ENCODE results near the gene BANK1.

BANK1 gene

DNA sequence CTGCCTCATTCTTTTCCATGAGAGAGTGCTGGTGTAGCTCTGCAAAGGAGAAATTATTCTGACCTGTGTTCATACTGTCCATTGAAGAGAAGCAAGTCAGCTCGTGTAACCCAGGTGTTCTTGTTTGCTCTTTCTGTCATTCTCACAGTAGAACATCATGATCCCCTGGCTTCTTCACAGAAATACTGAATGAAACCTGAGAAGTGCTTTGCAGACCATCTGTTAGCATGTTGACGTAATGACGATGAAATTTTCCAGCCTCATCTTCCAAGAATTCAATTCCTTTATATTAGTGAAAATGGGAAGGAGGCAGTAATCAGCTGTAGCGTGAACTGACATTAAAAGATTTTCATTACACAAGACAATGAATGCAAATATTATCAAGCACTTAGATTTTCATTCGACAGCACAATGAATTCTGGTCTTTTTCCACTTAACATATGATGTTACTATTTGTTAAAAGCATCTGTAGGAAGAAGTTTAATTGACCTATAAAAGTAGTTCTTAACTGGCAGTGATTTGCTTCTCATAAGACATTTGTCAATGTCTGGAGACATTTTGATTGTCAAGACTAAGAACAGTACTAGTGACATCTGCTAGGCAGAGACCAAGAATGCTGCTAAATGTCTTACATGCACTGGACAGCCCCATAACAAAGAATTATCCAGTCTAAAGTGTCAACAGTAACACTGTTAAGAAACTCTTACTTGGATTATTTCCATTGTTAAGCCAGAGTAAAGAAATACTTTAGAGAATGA, 246.3 kb downstream of the BANK1 start:
- no peak for FAIRE-seq
- TF ChIP-seq, protein P1, sequence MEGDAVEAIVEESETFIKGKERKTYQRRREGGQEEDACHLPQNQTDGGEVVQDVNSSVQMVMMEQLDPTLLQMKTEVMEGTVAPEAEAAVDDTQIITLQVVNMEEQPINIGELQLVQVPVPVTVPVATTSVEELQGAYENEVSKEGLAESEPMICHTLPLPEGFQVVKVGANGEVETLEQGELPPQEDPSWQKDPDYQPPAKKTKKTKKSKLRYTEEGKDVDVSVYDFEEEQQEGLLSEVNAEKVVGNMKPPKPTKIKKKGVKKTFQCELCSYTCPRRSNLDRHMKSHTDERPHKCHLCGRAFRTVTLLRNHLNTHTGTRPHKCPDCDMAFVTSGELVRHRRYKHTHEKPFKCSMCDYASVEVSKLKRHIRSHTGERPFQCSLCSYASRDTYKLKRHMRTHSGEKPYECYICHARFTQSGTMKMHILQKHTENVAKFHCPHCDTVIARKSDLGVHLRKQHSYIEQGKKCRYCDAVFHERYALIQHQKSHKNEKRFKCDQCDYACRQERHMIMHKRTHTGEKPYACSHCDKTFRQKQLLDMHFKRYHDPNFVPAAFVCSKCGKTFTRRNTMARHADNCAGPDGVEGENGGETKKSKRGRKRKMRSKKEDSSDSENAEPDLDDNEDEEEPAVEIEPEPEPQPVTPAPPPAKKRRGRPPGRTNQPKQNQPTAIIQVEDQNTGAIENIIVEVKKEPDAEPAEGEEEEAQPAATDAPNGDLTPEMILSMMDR (IDR thresholded peaks at IDR 0.05; ENCODE audit: insufficient read depth, missing control alignments) = no peak
- DNase-seq (ENCODE audit: insufficient read length, low spot score) = no peak

DNA sequence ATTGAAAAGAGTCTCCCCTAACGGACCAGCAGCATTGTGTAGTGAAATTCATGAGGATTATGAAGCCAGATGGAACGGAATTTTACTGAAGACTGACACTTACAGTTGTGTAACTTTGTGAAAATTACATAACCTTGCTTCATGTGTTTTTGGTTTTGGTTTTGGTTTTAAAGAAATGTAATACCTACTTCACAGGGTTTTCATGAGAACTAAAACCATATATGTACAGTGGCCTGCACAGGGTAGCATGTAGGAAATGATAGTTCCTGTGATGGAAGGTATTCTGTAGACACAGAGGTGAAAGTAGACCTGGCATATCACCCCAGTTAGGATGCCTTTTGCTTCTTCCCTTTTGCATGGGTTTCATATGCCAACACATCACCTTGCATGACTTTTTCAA, 247.0 kb downstream of the BANK1 start:
- no peak for FAIRE-seq
- no peak for DNase-seq (ENCODE audit: insufficient read length, low spot score)
- TF ChIP-seq, protein P1 (IDR thresholded peaks at IDR 0.05; ENCODE audit: insufficient read depth, missing control alignments) = no peak

- TF ChIP-seq, protein P1 (IDR thresholded peaks at IDR 0.05; ENCODE audit: insufficient read depth, missing control alignments) = no peak
- no peak for DNase-seq (ENCODE audit: insufficient read length, low spot score)
- no peak for FAIRE-seq
Observed at GRCh38 chr4:102042871-102043802, 252.6 kb downstream of the BANK1 start.

- FAIRE-seq = no peak
Observed at GRCh38 chr4:102047616-102048015, 257.1 kb downstream of the BANK1 start.

DNA sequence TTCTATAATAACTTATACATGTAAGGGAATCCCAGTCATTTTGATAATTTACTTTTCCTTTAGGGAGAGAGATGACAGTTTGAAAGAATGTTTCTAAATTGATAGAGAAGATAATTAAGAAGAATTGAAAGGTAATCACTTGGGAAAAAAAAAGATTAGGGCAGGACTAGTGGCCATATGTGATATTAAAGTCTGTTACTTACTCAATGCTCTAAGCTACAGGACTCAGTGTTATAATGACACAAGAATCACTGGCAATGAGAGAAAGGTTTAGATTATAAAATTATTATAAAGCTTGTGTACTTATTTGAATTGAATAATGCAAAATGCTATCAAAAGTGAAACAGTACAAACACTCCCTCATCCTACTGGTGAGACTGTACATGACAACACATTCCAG, 265.3 kb downstream of the BANK1 start:
- FAIRE-seq = no peak
- no peak for DNase-seq (ENCODE audit: insufficient read length, low spot score)

More at GRCh38 chr4:102047616-102048015, 257.1 kb downstream of the BANK1 start:
- no peak for DNase-seq (ENCODE audit: insufficient read length, low spot score)
- TF ChIP-seq, protein P1 (IDR thresholded peaks at IDR 0.05; ENCODE audit: insufficient read depth, missing control alignments) = no peak

GRCh38 chr4:102057122-102057521, 266.6 kb downstream of the BANK1 start:
- TF ChIP-seq, protein P1 (IDR thresholded peaks at IDR 0.05; ENCODE audit: insufficient read depth, missing control alignments) = no peak
- FAIRE-seq = no peak
- DNase-seq (ENCODE audit: insufficient read length, low spot score) = no peak

More for the DNA sequence above, 265.3 kb downstream of the BANK1 start:
- TF ChIP-seq, protein P1 (IDR thresholded peaks at IDR 0.05; ENCODE audit: insufficient read depth, missing control alignments) = no peak
